Stimulated activated CD8-positive, alpha-beta memory T cell treated with anti-CD3 and anti-CD28 coated beads, Interleukin-15, amount 100 ng/mL, for 4 hours (primary cell): Measurements from ENCODE around the gene ZBTB20.

ENCODE experiments used
- DNase-seq, 2 donors: peaks; one replicate each; pipeline ENCODE4 v3.0.0-alpha.2; 2020; ENCODE audit warnings: low read depth in 2 of 2

The ZBTB20 gene

DNA sequence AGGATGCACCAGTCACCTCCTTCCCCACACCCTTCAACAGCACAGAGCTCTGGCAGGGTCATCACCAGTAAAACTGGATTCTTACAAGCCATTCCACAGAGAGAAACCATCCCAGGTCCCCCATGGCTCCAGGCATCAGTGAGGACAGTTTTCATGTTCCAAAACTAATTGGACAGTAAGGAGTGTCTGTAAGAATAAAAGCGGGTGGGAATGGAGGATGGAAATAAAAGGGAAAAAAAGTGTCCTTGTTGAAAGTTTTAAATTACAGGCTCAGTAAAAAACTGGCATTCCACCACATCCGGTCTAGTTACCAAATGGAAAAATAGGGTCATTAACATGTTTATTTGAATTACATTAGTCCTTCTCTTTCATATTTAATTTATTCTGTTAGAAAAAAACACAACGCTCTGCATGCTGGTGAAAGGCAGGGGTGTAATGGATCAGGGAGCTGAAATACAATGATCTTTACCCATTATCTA lies 735.9 kb downstream of the ZBTB20 start:
- no peak for DNase-seq

- DNase-seq = no peak
These were observed 738.1 kb downstream of the ZBTB20 start for GRCh38 chr3:114408736-114409670.

- DNase-seq = no peak
These were observed 740.2 kb downstream of the ZBTB20 start for GRCh38 chr3:114406922-114407321.

DNA sequence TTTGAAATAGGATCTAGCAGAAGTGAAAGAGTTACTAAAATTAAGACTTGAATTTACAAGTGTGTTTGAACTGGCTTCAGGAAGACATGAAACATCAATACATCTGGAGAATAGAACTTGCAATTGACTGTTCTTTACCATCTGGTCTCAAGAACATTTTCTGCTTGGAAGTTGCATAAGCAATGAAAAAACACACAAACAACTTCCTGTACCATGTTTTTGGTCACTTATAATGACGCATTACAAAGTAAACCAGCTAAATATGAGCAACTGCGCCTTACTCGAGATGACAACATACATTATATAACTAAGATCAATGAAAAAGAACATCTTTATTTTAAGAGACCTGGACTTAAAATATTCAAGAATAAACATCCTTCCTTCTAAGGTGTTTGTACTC lies 740.8 kb downstream of the ZBTB20 start:
- no peak for DNase-seq

DNA sequence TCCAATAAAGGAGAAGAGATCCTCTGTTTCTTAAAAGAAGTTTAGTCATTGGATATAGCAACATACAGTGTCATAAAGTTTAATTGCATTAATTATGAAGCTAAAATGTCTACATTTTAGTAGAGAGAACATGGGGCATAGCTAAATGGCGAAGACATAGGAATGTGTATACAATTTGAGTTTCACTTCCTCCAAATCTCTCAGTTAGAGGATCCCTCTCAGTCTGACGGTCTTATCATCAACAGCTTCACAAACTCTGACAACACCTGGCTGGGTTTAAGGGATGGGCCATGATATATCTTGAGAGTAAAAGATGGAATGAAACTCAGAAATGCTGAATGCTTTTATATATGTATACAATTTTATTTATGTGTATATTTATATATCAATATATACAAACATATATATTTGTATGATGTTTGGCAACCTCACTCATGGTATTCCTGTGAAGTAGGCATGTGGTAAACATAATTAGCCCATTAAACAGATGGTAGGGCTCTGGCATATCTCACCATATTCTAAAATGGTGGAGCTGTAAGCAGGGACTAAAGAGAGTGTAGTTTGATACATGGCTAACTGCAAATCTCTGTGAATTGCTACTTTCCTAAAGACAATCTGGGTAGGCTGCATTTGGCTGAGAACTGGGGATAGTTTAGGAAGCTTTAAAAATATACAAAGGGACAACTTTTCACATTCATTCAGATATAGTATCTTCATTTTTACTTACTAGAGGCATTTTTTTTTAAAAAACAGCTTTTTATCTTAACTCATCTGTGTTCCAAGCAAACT lies 741.7 kb downstream of the ZBTB20 start:
- no peak for DNase-seq

GRCh38 chr3:114404590-114404989 lies 742.5 kb downstream of the ZBTB20 start:
- no peak for DNase-seq

- DNase-seq = no peak
These were observed 744.2 kb downstream of the ZBTB20 start for GRCh38 chr3:114402838-114403237.

DNA sequence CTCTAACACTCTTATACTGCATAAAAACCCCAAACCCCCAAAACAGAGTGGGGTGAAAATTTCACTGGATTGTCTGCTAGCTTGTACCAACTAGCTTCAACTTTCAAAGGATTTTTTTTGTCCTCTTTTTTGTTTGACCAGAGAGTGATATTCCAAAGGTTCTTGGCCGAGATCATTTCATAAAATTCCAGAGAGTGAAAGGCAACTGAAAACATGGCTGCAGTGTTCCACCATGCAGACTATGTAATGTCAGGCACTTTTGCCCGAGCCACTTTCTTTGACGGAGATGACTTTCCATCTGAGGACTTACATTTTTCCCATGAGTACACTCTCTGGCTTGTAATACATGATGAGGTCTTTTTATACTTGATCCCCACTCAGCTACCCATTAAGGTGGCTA lies 745.7 kb downstream of the ZBTB20 start:
- no peak for DNase-seq

- DNase-seq = no peak
These were observed 746.7 kb downstream of the ZBTB20 start for GRCh38 chr3:114400371-114400770.

DNA sequence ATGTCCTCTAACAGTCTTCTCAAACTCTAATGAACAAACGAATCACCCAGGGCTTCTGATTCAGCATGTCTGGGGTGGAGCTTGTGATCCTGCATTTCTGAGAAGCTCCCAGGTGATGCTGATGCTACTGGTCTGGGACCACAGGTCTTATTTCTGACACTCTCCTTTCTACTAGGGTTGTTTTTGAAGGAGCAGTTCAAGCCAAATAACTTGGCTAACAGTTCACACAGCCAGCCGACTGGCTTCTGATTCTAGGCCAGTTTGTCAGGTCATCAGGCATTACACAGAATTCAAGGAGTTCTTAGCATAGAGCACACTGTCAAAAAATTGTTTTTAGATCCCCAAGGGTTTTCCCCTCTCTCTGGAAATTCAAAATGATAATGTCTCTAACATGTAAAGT lies 752.5 kb downstream of the ZBTB20 start:
- DNase-seq = no peak

DNA sequence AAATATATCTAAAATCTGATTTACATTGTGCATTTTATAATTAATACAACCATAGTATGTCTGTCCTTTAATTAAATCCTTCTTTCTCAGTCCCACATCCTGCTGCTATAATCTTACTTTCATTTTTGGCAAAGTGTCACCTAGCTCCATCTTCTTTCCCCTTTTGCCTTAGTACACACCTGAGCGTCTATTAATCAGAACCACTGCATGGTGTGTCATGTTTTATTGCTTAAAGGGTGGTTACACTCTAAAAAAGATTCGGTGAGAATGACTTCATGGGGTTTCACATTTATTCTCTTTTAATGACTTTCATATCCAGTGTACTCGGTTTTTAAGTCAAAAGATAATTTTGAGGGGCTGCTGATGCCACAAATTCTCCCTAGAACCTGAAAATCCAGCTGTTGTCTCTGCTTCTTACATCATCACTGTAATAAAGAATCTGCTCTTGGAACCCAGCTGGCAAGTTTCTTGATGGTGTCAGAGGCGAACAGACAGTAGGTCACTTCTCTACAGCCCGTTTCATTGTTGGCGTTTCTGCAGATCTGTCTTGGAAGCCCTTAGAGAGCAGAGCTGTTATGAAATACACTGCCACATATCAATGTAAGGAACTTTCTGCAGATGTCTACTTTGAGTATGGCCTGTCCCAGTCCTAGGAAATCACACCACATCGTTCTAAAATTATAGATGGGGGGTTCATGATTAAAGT lies 753.6 kb downstream of the ZBTB20 start:
- no peak for DNase-seq

GRCh38 chr3:114392831-114393230 lies 754.3 kb downstream of the ZBTB20 start:
- no peak for DNase-seq

DNA sequence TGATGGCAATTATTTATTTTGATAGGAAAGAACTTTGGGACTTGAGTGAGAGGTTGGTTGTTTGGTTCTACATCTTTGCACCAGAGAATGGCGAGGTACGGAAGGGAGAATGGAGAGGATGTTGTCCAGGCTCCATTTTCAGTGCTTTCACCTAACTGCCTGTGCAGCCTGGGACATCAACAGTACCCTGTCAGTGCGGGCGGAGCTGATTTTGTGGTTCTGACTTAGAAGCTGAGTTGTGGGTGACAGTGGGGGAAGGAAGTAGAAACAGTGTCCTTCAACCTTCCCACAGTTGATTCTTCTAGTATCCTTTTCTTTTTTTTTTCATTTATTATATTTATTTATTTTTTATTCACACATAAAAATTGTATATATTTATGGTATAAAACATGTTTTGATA lies 757.9 kb downstream of the ZBTB20 start:
- DNase-seq = peak in 1 of 2 donors; percentile 1

DNA sequence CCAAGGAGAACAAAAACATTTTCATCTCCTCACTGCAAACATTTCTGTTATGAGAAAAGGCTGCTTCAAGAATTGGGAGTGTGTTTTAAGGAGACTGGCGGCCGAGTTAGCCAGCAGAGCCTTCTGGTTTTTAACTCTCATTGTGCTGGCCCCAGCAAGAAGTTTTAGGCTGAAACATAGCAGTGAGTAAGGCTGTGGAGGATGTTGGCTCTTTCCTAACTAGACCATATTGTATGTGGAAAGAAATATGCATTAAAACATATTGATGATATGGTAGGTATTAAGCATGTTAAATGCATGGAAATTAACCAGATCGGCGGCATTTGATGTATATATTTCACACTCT lies 762.6 kb downstream of the ZBTB20 start:
- no peak for DNase-seq

DNA sequence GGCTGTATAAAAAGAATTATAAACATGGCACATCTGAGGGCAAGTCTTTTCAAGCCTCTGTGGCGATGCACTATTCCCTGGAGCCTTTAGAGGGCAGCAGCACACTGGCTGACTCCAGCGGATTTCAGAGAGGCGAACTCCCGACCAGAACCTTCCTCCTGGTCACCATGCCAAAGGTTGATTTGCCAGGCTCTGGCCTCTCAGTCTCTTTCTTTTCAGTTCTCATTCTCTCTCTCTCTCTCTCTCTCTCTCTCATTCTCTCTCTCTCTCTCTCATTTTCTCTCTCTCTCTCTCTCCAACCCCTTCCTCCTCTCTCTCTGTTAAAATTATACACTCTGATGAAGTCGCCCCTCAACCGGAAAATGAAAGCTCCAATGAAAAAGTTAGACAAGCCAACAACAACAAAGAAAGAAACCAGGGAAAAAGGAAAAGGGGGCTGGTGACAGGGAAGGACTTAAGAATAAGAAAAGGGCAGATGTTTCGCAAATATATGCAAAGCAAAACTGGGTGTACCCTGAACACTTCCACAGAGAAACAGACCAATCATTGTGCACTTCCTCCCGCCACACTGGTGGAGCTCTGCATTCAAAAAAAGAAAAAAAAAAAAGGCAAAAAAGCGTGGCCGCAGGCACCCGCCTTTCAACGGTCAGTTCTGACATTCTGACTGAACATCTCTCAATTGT lies 763.1 kb downstream of the ZBTB20 start:
- peak; percentile 18 to 41 for DNase-seq

DNA sequence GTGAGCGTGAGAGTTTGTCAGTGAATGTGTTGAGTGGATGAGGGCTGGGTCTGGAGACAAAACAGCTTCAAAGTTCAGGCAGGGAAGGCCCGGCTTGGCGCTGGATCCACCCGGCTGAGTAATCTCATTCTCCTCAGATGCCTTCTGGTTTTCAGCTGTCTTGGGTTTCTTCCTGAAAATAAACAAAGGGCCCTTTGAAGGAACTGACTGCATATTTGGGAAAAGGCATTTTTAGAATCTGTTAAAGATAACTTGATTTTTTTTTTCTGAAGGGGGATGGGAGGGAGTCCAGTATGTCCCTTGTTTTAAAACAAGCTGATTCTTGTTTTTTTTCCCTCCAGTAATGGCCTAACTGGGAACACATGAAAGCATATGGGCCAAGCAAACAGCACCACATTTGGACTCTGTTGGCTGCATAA lies 766.8 kb downstream of the ZBTB20 start:
- DNase-seq = no peak

- no peak for DNase-seq
These were observed 767.8 kb downstream of the ZBTB20 start for GRCh38 chr3:114379266-114379665.

- DNase-seq = no peak
These were observed 768.3 kb downstream of the ZBTB20 start for GRCh38 chr3:114378760-114379159.

- DNase-seq = no peak
These were observed 769.7 kb downstream of the ZBTB20 start for GRCh38 chr3:114377426-114377825.

- no peak for DNase-seq
These were observed 770.4 kb downstream of the ZBTB20 start for GRCh38 chr3:114376516-114377185.
